Fibroblast of mammary gland (primary cell): ENCODE results near the gene TNFRSF13B.

ENCODE experiments used
- DNase-seq: peaks from one replicate; pipeline ENCODE4 v3.0.0-alpha.2; 2010; ENCODE audit warnings: low read depth
- H3K4me3 ChIP-seq: 2 replicates; pipeline ENCODE4 v1.5.1; 2011; ENCODE audit warnings: low read depth, mild to moderate bottlenecking, low read length, moderate library complexity; ENCODE audit not compliant: control insufficient read depth
- TF ChIP-seq, protein P1 (sequence below): conservative IDR thresholded peaks from 2 replicates; pipeline ENCODE4 v1.5.1; 2011; ENCODE audit warnings: low read depth, low read length, inconsistent platforms; ENCODE audit not compliant: control insufficient read depth, insufficient read depth

The TNFRSF13B gene

DNA sequence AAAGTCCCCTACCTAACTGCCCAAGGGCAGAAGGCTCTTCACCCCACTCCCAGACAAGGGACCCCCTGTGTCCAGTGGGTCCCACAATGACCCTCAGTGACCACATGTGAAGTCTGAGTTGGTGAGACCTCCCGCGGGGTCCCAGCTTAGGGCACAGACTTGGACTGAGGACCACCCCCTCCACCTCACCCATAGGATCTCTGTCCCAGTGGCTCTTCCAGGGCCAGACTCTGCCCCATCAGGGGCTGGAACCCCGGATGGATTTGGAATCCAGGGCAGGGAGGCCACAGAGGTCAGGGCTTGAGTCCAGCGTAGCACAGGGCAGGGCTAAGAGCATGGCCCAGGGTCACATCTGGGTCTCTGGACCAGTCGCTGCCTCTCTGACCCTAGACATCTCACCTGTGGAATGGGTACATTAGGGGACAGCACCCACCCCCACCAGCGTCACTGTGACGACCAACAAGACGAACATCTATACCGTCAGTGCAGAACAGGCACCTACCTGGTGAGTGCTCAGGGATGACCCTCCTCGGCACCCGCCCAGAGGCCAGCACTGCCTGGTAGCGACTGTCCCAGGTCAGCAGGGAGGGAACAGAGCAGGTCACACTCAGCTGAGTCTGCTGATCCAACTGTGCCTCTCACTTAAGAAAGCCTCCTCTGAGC is 37.7 kb downstream of the TNFRSF13B start:
- no peak overlapping the region for H3K4me3 ChIP-seq
- no peak for DNase-seq
- TF ChIP-seq, protein P1, sequence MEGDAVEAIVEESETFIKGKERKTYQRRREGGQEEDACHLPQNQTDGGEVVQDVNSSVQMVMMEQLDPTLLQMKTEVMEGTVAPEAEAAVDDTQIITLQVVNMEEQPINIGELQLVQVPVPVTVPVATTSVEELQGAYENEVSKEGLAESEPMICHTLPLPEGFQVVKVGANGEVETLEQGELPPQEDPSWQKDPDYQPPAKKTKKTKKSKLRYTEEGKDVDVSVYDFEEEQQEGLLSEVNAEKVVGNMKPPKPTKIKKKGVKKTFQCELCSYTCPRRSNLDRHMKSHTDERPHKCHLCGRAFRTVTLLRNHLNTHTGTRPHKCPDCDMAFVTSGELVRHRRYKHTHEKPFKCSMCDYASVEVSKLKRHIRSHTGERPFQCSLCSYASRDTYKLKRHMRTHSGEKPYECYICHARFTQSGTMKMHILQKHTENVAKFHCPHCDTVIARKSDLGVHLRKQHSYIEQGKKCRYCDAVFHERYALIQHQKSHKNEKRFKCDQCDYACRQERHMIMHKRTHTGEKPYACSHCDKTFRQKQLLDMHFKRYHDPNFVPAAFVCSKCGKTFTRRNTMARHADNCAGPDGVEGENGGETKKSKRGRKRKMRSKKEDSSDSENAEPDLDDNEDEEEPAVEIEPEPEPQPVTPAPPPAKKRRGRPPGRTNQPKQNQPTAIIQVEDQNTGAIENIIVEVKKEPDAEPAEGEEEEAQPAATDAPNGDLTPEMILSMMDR, result no peak

DNA sequence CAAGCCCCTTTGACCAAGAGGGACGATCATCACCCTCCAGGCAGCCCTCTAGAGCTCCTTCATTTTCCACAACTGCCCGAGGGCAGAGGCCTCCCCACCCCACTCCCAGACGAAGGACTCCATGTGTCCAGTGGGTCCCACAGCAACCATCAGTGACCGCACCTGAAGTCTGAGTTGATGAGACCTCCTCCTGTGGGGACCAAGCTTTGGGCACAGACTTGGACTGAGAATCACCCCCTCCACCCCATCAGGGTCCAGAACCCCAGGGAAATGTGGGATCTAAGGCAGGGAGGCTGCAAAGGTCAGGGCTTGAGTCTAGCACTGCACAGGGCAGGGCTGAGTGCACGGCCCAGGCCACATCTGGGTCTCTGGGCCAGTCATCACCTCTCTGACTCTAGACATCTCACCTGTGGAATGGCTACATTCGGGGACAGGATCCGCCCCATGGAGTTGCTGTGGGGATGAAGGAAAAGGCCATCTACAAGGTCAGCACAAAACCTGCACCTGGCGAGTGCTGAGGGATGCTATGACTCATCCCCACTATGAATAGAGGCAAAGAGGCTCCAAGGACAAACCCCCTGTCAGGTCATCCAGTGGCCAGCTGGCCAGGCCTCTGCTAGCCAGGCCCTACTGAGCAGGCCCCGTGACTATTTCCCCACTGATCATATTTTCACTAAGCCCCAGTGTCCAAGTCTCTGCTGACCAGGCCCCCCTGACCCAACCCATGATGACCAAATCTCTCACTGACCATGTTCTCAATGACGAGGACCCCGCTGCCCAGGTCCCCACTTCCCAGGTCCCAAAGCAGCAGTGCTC is 38.4 kb downstream of the TNFRSF13B start:
- H3K4me3 ChIP-seq, result no peak overlapping the region
- TF ChIP-seq, protein P1, result no peak
- DNase-seq, result no peak

DNA sequence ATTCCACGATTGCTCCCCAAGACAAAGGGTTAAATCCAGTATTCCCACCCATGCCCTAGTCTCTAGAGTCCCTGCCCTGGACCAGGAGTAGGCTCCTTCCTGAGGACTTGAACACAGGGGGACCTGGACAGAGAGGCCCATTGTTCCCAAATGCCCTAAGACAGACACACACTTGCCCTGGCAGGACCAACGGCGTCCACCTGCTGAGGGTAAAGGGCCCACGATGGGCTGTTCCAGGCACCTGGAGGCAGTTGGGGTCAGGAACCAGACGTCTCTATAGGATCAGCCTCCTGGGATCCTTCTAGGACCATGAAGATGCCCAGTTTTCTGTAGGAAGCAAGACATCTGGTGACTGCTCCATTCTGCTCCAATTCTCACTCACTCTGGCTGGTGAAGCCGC is 39.3 kb downstream of the TNFRSF13B start:
- DNase-seq, result no peak
- no peak overlapping the region for H3K4me3 ChIP-seq
- TF ChIP-seq, protein P1, result no peak

DNA sequence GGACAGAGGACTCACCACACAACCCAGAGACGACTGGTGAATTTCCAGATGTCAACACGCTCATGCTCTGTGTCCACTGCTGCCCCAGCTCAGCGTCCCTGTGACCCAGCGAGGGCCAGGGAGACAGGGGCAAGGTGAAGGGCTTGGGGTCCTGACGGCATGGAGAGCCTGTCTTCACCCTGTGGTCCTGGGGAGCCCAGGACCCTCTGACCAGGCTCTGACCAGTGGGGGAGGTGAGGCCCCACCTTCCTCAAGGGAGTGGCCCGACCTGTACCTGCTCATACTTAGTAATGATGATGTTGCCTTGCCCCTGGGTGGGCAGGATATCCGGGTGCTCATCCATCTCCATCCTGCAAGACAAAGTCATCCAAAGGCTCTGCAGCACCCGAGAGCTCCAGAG is 39.8 kb downstream of the TNFRSF13B start:
- no peak for DNase-seq
- TF ChIP-seq, protein P1, result no peak
- no peak overlapping the region for H3K4me3 ChIP-seq

DNA sequence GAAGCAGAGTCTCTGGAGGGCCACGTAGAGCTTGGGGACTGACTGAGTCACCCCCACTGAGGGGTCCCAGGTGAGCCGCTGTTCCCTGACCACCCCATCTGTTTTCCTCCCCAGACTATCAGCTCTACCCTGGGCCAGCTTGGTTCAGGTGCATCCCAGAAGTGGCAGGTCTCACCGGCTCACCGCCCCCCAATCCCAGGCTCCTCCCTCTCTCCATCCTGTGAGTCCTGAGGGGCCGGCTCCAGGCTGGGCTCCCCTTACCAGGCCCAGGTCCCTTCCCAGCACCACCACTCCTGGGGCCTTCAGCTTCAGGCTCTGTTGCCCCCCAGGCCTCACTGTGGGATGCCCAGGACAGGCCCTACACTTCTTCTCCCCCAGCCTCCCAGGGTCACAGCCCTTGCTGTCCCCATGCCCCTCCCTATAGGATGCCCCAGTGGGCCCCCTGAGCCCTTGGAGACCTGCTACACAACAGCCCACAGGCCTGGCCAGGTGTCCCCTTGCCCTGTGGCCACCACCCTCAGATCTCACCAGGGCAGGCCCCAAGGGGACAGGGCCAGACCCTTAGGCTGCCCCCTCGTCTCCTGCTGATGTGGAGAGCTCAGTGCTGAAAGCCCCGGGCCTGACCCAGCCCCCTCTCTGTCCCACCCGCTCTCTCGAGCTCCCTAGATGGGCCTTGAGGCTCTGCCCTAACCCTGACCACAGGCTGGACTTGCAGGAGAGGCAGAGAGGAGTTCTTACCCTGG is 40.4 kb downstream of the TNFRSF13B start:
- no peak overlapping the region for H3K4me3 ChIP-seq
- TF ChIP-seq, protein P1, result no peak
- no peak for DNase-seq

DNA sequence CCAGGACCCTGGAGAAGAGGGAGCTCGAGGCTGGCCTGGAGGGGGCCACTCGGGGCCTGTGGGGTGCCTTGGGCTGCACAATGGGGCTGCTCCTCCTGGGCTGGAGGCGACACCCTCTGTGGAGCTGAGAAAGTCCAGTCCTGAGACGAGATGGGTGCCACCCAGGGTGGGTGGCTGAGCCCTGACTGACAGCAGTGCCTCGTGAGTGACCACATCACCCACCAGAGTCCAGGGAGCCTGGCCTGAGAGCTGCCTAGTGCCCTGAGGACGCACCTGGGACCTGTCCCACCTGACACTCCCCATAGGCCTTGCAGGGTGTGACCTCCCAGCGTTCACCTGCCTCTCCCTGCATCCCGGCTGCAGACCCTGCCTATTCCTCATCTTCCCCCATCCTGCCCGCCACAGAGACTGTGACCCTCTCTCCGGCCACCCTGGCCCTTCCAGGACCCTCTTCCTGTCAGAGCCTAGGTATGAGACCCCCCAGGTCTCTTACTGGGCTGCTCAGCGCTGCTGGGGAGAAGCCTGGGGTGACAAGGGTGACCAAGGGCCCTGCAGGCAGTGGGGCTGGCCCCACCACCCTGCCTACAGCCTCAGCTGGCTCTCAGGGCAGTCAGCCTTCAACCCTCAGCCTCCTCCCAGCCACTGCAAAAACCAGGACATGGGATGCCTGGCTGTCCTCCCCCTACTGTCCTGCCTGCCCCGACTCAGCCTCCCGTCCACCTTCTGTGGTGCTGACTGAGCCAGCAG is 41.2 kb downstream of the TNFRSF13B start:
- TF ChIP-seq, protein P1, result no peak
- DNase-seq, result no peak
- no peak overlapping the region for H3K4me3 ChIP-seq
